GM19328 (cell line): ENCODE results near the gene GSTO2.
A peak's percentile ranks its signal among the peaks of the same experiment; 100 is the strongest.
"Not testable (repeated sequence)": the region's sequence is repeated elsewhere in the genome, so short reads cannot be mapped to it uniquely, and the experiment has no call there.

Source experiments
- ATAC-seq: cut with Tn5 transposase; IDR thresholded peaks from one replicate; pipeline ENCODE4 v1.9.1; 2021; ENCODE audit warnings: mild to moderate bottlenecking, moderate library complexity; ENCODE audit not compliant: unreplicated experiment

The GSTO2 gene

GRCh38 chr10:104268713-104269645, at the start of gene GSTO2:
Gene GSTO2, plus strand, starts transcription at chr10:104269184. Its CDS starts 5,732 bp downstream, at chr10:104274916.
- ATAC-seq, result peak; percentile 99

GRCh38 chr10:104220522-104220921, 48.5 kb upstream of the GSTO2 start:
- no peak for ATAC-seq

- no peak for ATAC-seq
These were observed 45.7 kb upstream of the GSTO2 start for GRCh38 chr10:104223304-104223703.

GRCh38 chr10:104230490-104230889, 38.5 kb upstream of the GSTO2 start:
- ATAC-seq, result no peak

- peak; percentile 100 for ATAC-seq
These were observed 37.0 kb upstream of the GSTO2 start, which contains the start of gene CFAP43 for GRCh38 chr10:104231784-104232612. Gene CFAP43, minus strand, starts transcription at chr10:104232364. Its CDS starts 118 bp downstream, at chr10:104232246.

- ATAC-seq, result peak; percentile 8
These were observed 36.3 kb upstream of the GSTO2 start for GRCh38 chr10:104232613-104233102.

GRCh38 chr10:104233817-104234216, 35.2 kb upstream of the GSTO2 start:
- no peak for ATAC-seq

- no peak for ATAC-seq
These were observed 34.0 kb upstream of the GSTO2 start for GRCh38 chr10:104234934-104235333.

GRCh38 chr10:104235801-104236200, 33.2 kb upstream of the GSTO2 start:
- ATAC-seq, result no peak

GRCh38 chr10:104240078-104240477, 28.9 kb upstream of the GSTO2 start:
- no peak for ATAC-seq

GRCh38 chr10:104242545-104242944, 26.4 kb upstream of the GSTO2 start:
- no peak for ATAC-seq

GRCh38 chr10:104243009-104243408, 26.0 kb upstream of the GSTO2 start:
- ATAC-seq, result not testable (repeated sequence)

GRCh38 chr10:104243512-104243911, 25.5 kb upstream of the GSTO2 start:
- no peak for ATAC-seq

- ATAC-seq, result no peak
These were observed 23.8 kb upstream of the GSTO2 start for GRCh38 chr10:104245066-104245632.

GRCh38 chr10:104246976-104247375, 22.0 kb upstream of the GSTO2 start:
- ATAC-seq, result no peak

- ATAC-seq, result no peak
These were observed 21.4 kb upstream of the GSTO2 start for GRCh38 chr10:104247513-104248146.

GRCh38 chr10:104248931-104249330, 20.1 kb upstream of the GSTO2 start:
- not testable (repeated sequence) for ATAC-seq

GRCh38 chr10:104250371-104250770, 18.6 kb upstream of the GSTO2 start:
- ATAC-seq, result no peak

- ATAC-seq, result no peak
These were observed 17.5 kb upstream of the GSTO2 start for GRCh38 chr10:104251443-104251842.

- ATAC-seq, result no peak
These were observed 16.6 kb upstream of the GSTO2 start for GRCh38 chr10:104252368-104252767.
